GM12892 (cell line): Measurements from ENCODE around the gene SERPINB10.

Experiments used
- POLR2A ChIP-seq: IDR thresholded peaks from 2 replicates; pipeline ENCODE4 v1.6.1; 2011; ENCODE audit warnings: low read depth, low read length, control low read depth
- POLR2AphosphoS5 ChIP-seq: IDR thresholded peaks from 2 replicates; pipeline ENCODE4 v1.6.1; 2011; ENCODE audit warnings: low read depth, low read length, control low read depth
- TAF1 ChIP-seq: IDR thresholded peaks from 2 replicates; pipeline ENCODE4 v1.6.1; 2011; ENCODE audit warnings: low read depth, mild to moderate bottlenecking, control low read depth, low read length, borderline replicate concordance

GRCh38 chr18:63869851-63870250 is 37.9 kb upstream of the SERPINB10 start:
- no peak for TF ChIP-seq TAF1
- no peak for TF ChIP-seq POLR2A
- TF ChIP-seq POLR2AphosphoS5, result no peak
